Measurements from ENCODE around the gene DNAJA4. TPM values are rescaled to one million over a fixed set of nuclear protein-coding genes. Genes with fewer than 3 reads are reported as not detected.
A peak's percentile ranks its signal among the peaks of the same experiment; 100 is the strongest.

Gene DNAJA4
- total and polyA plus RNA-seq, 2 of the 8 experiments (the other 6 are each of a cell fraction or from before 2014, with no cell fraction given): 3.6 to 6.2 TPM

- Histone ChIP-seq H2BK120ac (replicated peaks; ENCODE audit: low read depth, low read length) (no peak overlapping the region), H3K23me2 (ENCODE audit: low read depth, low read length) (no peaks in the 10 kb centered on the region), H3K79me2 (ENCODE audit: control insufficient read depth in 1 of 2, insufficient read depth in 2 of 2, low read length in 2 of 2) (no peaks in the 10 kb centered on the region), H3K36me3 (ENCODE audit: control insufficient read depth in 2 of 4, insufficient read depth in 4 of 4, low read length in 3 of 4) (no peaks in the 10 kb centered on the region), H3K9ac (replicated peaks in 1 of 4; ENCODE audit: extremely low read depth in 1 of 4, low read depth in 3 of 4, low read length in 3 of 4) (no peak overlapping the region), H3K4me3 (ENCODE audit: extremely low read depth in 1 of 4, insufficient read depth in 2 of 4, low read depth in 3 of 4, low read length in 4 of 4) (no peak overlapping the region), H3K27me3 (replicated peaks in 1 of 4; ENCODE audit: control insufficient read depth in 3 of 4, extremely low read depth in 1 of 4, insufficient read depth in 3 of 4, low read length in 3 of 4) (no peaks in the 10 kb centered on the region), H4K8ac (ENCODE audit: extremely low read depth, insufficient read depth, low read length) (no peak overlapping the region), H3K27ac (ENCODE audit: low read depth, low read length) (no peak overlapping the region), H3K18ac (ENCODE audit: extremely low read depth, low read length) (no peak overlapping the region), H2AFZ (ENCODE audit: low read length) (no peak overlapping the region), H3K23ac (ENCODE audit: insufficient read length) (no peak overlapping the region), H3K79me1 (ENCODE audit: low read depth, low read length) (no peaks in the 10 kb centered on the region), H4K20me1 (replicated peaks in 1 of 2; ENCODE audit: control insufficient read depth in 1 of 2, insufficient read depth in 2 of 2, low read length in 2 of 2) (no peaks in the 10 kb centered on the region), H3K9me3 (ENCODE audit: insufficient read depth in 2 of 2, low read depth in 1 of 2, low read length in 1 of 2) (no peaks in the 10 kb centered on the region), H3K4me2 (ENCODE audit: insufficient read depth in 1 of 2, low read depth in 2 of 2, low read length in 2 of 2) (no peak overlapping the region), H3K4me1 (replicated peaks in 1 of 4; ENCODE audit: control insufficient read depth in 3 of 4, insufficient read depth in 4 of 4, low read length in 3 of 4) (peaks cover 5 to 11% (median 8%) of the 10 kb centered on the region in 4 experiments), H2BK20ac (ENCODE audit: low read length) (no peak overlapping the region), H2BK15ac (ENCODE audit: low read length) (no peak overlapping the region), H3K4ac (replicated peaks; ENCODE audit: insufficient read length, low read depth, low read length) (no peak overlapping the region), H4K5ac (ENCODE audit: insufficient read length, low read depth, low read length) (no peak overlapping the region), H3K14ac (ENCODE audit: insufficient read length) (no peak overlapping the region), H2AK5ac (ENCODE audit: low read depth, low read length) (no peak overlapping the region), H4K91ac (replicated peaks; ENCODE audit: insufficient read length, low read length) (peak overlapping the region; percentile 34), H2BK12ac (ENCODE audit: low read depth, low read length) (no peak overlapping the region; the same call in 1 of the 2 replicates), H3K56ac (replicated peaks; ENCODE audit: insufficient read length, low read depth, low read length) (no peak overlapping the region), H2BK5ac (ENCODE audit: low read depth, low read length) (no peak overlapping the region)
- WGBS, 2 experiments (ENCODE audit: extremely low coverage in 1 of 2, insufficient coverage in 1 of 2, insufficient read length in 1 of 2, insufficient replicate concordance in 2 of 2, low coverage in 1 of 2, low lambda C conversion rate in 2 of 2, missing lambda C conversion rate in 1 of 2): 75% methylated on average over 4 of the region's 4 CpGs; no CpG with 5 or more reads in 1 of the 2 experiments
- ChIA-PET POLR2A (ENCODE audit: partially characterized antibody) (interaction anchor here (1.1 to 1.8 kb wide), 2 partner anchors 10 to 30 kb away, joined by 3 to 7 read pairs; partner anchors contain the start of genes CRABP1 and SKIC8), CTCF (ENCODE audit: partially characterized antibody) (interaction anchor here (0.6 to 1.7 kb wide), 8 partner anchors 10 to 369 kb away, joined by 3 to 7 read pairs (median 3); partner anchors contain the start of gene CRABP1)
- DNase-seq (ENCODE audit: low read depth in 1 of 2, low spot score in 2 of 2) (no peak), FAIRE-seq (no peak)
- TF ChIP-seq YY1 (IDR thresholded peaks at IDR 0.05; ENCODE audit: low read depth, low read length) (no peak), MAFK (IDR thresholded peaks at IDR 0.05; ENCODE audit: low read depth, low read length) (no peak), KDM1A (IDR thresholded peaks at IDR 0.05; ENCODE audit: borderline replicate concordance, low read length) (no peak), SIN3A (conservative IDR thresholded peaks at IDR 0.05 in 1 of 2, IDR thresholded peaks at IDR 0.05 in 1 of 2; ENCODE audit: low read depth in 1 of 2, low read length in 2 of 2) (no peak), SIRT6 (IDR thresholded peaks at IDR 0.05; ENCODE audit: low read length) (no peak), SP1 (IDR thresholded peaks at IDR 0.05; ENCODE audit: low read depth, low read length) (no peak), RBBP5 (IDR thresholded peaks at IDR 0.05; ENCODE audit: borderline replicate concordance, low read depth, low read length) (no peak), SRF (IDR thresholded peaks at IDR 0.05; ENCODE audit: low read depth, low read length) (no peak), HDAC6 (IDR thresholded peaks at IDR 0.05; ENCODE audit: low read depth, low read length) (no peak), CHD1 (IDR thresholded peaks at IDR 0.05; ENCODE audit: low read depth, low read length) (no peak), HDAC2 (IDR thresholded peaks at IDR 0.05; ENCODE audit: borderline replicate concordance in 1 of 2, low read depth in 2 of 2, low read length in 2 of 2) (no peak), TEAD4 (IDR thresholded peaks at IDR 0.05; ENCODE audit: low read depth, low read length) (no peak), KDM4A (IDR thresholded peaks at IDR 0.05; ENCODE audit: low read depth, low read length, severe bottlenecking) (no peak)
- TF ChIP-seq, protein P1, sequence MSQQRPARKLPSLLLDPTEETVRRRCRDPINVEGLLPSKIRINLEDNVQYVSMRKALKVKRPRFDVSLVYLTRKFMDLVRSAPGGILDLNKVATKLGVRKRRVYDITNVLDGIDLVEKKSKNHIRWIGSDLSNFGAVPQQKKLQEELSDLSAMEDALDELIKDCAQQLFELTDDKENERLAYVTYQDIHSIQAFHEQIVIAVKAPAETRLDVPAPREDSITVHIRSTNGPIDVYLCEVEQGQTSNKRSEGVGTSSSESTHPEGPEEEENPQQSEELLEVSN (IDR thresholded peaks at IDR 0.05): no peak
Observed at GRCh38 chr15:78329625-78330024, 65.3 kb downstream of the DNAJA4 start.
